Ovary (tissue), 3 donors: ENCODE results near the gene MKNK1.

ENCODE experiments used
- POLR2A ChIP-seq: fragments of 450-650 bp; IDR thresholded peaks from one replicate; pipeline ENCODE4 v1.6.1; 2017; ENCODE audit warnings: antibody characterized with exemption, mild to moderate bottlenecking, moderate library complexity
- TF ChIP-seq, protein P1 (sequence below), 3 donors: fragments of 450-650 bp in 2 of 3; fragments of 200-600 bp in 1 of 3; IDR thresholded peaks; one replicate each; pipeline versions ENCODE4 v1.5.1 to v1.8.0; 2016 to 2022; ENCODE audit warnings: antibody characterized with exemption in 3 of 3, mild to moderate bottlenecking in 1 of 3
- donor health status: DM: no; HTN: no; CAD: no.

DNA sequence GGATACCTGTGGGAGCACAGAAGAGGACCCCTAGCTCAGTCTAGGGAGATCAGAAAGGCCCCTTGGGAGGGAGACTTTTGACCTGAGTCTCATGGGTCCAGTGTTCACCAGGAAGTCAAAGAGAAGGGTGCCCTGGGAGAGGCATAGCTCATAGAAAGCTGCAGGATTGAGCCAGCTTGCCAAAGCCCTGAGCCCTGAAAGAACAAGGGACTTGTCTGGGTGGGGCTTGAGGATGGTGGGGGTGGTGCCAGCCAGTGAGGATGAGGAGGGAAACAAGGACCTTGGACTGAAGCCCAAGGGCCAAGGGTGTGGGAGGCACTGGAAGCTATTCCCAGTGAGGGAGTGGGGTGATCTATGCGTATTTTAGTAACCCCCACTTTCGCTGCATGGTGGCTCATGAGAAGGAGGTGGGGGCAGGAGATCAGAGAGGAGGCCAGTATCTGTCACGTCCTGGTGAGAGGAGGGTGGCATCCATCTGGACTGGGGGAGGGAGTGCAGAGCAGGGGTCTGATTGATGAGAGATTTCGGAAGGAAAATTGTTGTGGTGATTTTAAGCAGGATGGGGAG, 86.1 kb downstream of the MKNK1 start:
- TF ChIP-seq, protein P1, sequence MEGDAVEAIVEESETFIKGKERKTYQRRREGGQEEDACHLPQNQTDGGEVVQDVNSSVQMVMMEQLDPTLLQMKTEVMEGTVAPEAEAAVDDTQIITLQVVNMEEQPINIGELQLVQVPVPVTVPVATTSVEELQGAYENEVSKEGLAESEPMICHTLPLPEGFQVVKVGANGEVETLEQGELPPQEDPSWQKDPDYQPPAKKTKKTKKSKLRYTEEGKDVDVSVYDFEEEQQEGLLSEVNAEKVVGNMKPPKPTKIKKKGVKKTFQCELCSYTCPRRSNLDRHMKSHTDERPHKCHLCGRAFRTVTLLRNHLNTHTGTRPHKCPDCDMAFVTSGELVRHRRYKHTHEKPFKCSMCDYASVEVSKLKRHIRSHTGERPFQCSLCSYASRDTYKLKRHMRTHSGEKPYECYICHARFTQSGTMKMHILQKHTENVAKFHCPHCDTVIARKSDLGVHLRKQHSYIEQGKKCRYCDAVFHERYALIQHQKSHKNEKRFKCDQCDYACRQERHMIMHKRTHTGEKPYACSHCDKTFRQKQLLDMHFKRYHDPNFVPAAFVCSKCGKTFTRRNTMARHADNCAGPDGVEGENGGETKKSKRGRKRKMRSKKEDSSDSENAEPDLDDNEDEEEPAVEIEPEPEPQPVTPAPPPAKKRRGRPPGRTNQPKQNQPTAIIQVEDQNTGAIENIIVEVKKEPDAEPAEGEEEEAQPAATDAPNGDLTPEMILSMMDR (IDR thresholded peaks at IDR 0.05): no peak
- no peak for TF ChIP-seq POLR2A
